GM06990 (cell line): ENCODE measurements around the gene GAS2L1.

Source experiments
- DNase-seq: peaks from one replicate; pipeline ENCODE4 v3.0.0-alpha.2; 2011; ENCODE audit not compliant: insufficient read length; ENCODE audit errors: extremely low read depth
- H3K27me3 ChIP-seq: replicated peaks from 2 replicates; pipeline ENCODE4 v1.6.0; 2011; ENCODE audit warnings: low read length; ENCODE audit not compliant: control insufficient read depth, insufficient read depth
- H3K36me3 ChIP-seq: 2 replicates; pipeline ENCODE4 v1.5.1; 2011; ENCODE audit warnings: low read length; ENCODE audit not compliant: control insufficient read depth, insufficient read depth
- H3K4me3 ChIP-seq: replicated peaks from 2 replicates; pipeline ENCODE4 v1.5.1; 2011; ENCODE audit warnings: low read depth, mild to moderate bottlenecking, control low read depth, low read length
- CTCF ChIP-seq: IDR thresholded peaks from 2 replicates; pipeline ENCODE4 v1.5.1; 2011; ENCODE audit warnings: low read length, control low read depth, mild to moderate bottlenecking, inconsistent platforms; ENCODE audit not compliant: insufficient read depth, poor library complexity, severe bottlenecking

GAS2L1 gene

GRCh38 chr22:29328055-29328454, 21.6 kb downstream of the GAS2L1 start:
- Histone ChIP-seq H3K36me3 (peaks cover 53% of the 10 kb centered on the region), H3K27me3 (no peaks in the 10 kb centered on the region), H3K4me3 (no peak overlapping the region)
- TF ChIP-seq CTCF, result no peak
- DNase-seq, result no peak

- DNase-seq, result no peak
- Histone ChIP-seq H3K4me3 (no peak overlapping the region), H3K27me3 (no peaks in the 10 kb centered on the region), H3K36me3 (peaks cover 58% of the 10 kb centered on the region)
- TF ChIP-seq CTCF, result no peak
Measured at GRCh38 chr22:29328566-29329500, 22.4 kb downstream of the GAS2L1 start.

GRCh38 chr22:29329581-29329980, 23.1 kb downstream of the GAS2L1 start:
- DNase-seq, result no peak
- Histone ChIP-seq H3K4me3 (no peak overlapping the region), H3K36me3 (peaks cover 61% of the 10 kb centered on the region), H3K27me3 (no peaks in the 10 kb centered on the region)
- TF ChIP-seq CTCF, result no peak

GRCh38 chr22:29330291-29330690, 23.8 kb downstream of the GAS2L1 start:
- DNase-seq, result no peak
- no peak overlapping the region for H3K4me3 ChIP-seq
- TF ChIP-seq CTCF, result no peak
- no peaks in the 10 kb centered on the region for H3K27me3 ChIP-seq
- H3K36me3 ChIP-seq, result peaks cover 66% of the 10 kb centered on the region

GRCh38 chr22:29330753-29331152, 24.3 kb downstream of the GAS2L1 start:
- Histone ChIP-seq H3K4me3 (no peak overlapping the region), H3K36me3 (peaks cover 67% of the 10 kb centered on the region), H3K27me3 (no peaks in the 10 kb centered on the region)
- no peak for TF ChIP-seq CTCF
- no peak for DNase-seq
